ENCODE results near the gene VPS35L.

The VPS35L gene

DNA sequence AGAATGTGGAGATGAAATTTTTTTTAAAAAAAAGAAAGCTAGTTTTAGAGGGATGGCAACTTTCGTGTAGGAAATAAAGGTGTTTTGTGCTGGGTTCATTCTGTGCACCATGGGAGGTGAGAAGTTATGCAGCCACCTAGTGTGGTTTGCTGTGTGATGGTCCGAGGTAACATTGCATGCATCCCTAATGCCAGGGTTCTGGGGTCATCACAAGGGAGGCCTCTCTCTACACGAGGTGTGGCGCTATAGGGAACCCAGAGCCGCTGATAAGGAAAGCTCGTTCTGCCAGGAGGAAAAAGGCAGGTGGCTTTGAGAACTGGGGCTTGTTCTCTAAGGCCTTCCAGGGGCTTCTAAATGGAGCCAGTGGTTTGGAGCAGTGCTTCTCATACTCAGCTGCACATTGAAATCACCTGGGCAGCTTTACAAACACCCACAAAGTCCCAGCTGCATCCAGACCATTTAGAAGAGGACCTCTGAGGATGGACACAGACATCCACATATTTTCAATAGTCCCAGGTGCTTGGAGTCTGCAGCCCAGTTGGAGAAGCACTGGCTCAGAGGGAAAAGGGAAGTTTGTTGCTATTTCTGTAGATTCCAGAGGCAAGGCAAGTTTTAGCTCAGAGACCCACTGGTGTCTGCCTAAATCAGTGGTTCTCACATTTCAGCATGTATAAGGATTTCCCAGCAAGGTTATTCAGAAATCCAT lies 43.5 kb downstream of the VPS35L start:
- TF ChIP-seq, protein P1, sequence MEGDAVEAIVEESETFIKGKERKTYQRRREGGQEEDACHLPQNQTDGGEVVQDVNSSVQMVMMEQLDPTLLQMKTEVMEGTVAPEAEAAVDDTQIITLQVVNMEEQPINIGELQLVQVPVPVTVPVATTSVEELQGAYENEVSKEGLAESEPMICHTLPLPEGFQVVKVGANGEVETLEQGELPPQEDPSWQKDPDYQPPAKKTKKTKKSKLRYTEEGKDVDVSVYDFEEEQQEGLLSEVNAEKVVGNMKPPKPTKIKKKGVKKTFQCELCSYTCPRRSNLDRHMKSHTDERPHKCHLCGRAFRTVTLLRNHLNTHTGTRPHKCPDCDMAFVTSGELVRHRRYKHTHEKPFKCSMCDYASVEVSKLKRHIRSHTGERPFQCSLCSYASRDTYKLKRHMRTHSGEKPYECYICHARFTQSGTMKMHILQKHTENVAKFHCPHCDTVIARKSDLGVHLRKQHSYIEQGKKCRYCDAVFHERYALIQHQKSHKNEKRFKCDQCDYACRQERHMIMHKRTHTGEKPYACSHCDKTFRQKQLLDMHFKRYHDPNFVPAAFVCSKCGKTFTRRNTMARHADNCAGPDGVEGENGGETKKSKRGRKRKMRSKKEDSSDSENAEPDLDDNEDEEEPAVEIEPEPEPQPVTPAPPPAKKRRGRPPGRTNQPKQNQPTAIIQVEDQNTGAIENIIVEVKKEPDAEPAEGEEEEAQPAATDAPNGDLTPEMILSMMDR (IDR thresholded peaks at IDR 0.05; ENCODE audit: low read depth, low read length), result no peak
- no peak overlapping the region for H3K4me3 ChIP-seq (ENCODE audit: low read depth, low read length)

- TF ChIP-seq, protein P1 (IDR thresholded peaks at IDR 0.05; ENCODE audit: low read depth, low read length), result no peak
- H3K4me3 ChIP-seq (ENCODE audit: low read depth, low read length), result no peak overlapping the region
Measured at GRCh38 chr16:19599968-19600716, 44.6 kb downstream of the VPS35L start.

DNA sequence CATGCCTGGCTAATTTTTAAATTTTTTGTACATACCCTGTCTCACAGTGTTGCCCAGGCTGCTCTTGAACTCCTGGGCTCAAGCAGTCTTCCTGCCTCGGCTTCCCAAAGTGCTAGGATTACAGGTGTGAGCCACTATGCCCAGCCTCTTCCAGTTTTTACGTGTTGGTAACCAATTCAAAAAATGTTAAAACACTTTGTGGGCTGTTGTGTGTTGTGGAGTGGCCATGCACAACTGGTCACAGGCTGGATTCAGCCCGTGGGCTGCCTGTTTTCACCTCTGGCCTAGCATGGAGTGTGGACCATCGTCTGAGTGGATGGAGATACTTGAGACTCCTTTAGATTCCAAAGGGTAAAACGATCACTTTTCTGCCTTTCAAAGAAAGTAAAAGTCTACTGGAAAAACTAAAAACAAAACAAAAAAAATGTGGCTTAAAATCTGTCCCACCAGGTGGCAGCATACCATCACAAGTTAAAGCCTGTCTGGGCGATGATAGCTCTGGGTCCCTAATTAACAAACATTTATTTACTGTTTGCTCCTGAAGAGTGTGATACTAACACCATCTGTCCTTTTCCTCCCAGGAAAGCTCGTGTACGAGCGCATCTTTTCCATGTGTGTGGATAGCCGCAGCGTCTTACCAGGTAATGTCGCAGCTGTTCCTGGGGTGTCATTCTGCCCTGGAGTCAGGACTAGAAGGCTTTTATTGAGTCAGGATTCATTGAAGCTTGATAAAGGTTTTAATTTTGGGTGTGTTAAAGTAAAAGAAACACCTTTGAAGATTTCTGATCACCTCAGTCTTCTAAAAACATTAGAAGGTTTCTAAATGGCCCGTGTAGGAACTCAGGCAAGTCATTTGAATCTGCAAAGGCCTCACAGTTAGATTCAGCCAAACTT lies 45.8 kb downstream of the VPS35L start:
- no peak overlapping the region for H3K4me3 ChIP-seq (ENCODE audit: low read depth, low read length)
- TF ChIP-seq, protein P1 (IDR thresholded peaks at IDR 0.05; ENCODE audit: low read depth, low read length), result peak; percentile 39; the same call in 1 of the 2 replicates

DNA sequence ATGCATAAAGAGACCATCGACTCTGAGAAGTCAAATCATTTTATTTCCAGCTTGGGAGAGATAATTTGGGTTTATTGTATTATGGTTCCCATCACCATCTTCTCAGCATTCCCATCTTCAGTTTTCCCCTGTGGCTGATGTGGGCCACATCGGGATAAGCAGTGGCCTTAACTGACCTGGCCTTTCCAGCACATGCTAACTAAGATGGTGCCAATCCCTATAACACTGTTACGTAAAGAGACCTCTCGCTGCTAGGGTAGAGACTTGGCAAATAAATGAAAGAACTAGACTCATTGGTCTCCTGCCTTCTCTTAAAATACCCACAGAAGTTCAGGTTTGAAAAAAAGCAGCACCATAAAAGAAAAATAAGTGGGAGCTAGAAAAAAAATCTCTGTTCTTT lies 49.4 kb downstream of the VPS35L start:
- TF ChIP-seq, protein P1 (IDR thresholded peaks at IDR 0.05; ENCODE audit: low read depth, low read length), result no peak
- no peak overlapping the region for H3K4me3 ChIP-seq (ENCODE audit: low read depth, low read length)

GRCh38 chr16:19605701-19606100 lies 50.2 kb downstream of the VPS35L start:
- no peak overlapping the region for H3K4me3 ChIP-seq (ENCODE audit: low read depth, low read length)
- TF ChIP-seq, protein P1 (IDR thresholded peaks at IDR 0.05; ENCODE audit: low read depth, low read length), result no peak

DNA sequence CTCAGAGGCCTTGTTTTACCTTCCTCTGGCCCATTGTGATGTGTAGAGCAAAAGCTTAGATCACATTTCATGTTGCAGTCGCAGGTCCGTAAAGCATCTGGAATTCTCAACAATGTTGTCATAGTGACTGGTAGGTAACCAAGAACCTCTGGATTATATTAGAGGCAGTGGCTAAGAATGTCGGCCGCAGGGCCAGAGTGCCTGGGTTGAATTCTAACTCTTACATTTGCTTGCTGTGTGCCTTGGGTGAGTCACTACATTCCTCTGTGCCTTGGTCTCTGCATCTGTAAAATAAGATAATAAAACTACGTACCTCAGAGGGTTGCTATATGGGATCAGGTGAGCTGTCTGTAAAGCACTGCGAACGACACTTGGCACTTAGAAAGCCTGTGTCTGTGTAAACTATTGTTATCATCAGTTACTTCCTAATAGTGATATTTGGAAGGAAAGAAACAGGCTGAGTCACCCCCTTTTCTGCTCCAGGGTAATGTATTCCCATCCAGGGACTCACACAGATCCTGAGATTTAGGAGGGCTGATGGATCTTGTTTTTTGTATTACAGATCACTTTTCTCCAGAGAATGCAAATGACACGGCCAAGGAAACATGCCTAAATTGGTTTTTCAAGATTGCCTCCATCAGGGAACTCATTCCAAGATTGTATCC lies 52.2 kb downstream of the VPS35L start:
- H3K4me3 ChIP-seq (ENCODE audit: low read depth, low read length), result no peak overlapping the region
- TF ChIP-seq, protein P1 (IDR thresholded peaks at IDR 0.05; ENCODE audit: low read depth, low read length), result no peak
